Caki2 (cell line): ENCODE measurements around the gene SAMD10. TPM values are rescaled to one million over a fixed set of nuclear protein-coding genes. Genes with fewer than 3 reads are reported as not detected.

Source experiments
- DNase-seq: peaks from one replicate; pipeline ENCODE4 v3.0.0-alpha.2; 2015; ENCODE audit warnings: low read depth
- in situ Hi-C: cut with HindIII; loops from 2 replicates; pipeline ENCODE4 v1.10.0; 2016; ENCODE audit warnings: low sequenced_read_pairs, low pct_unique_long_range_greater_than_20kb, mixed read lengths
- total RNA-seq: library from RNA; depleted of rRNA; stranded (reverse); fragments of >200 nt; shearing (Covaris generic); gene quantifications from 2 replicates; pipeline ENCODE4 v1.2.3, GENCODE V29; 2014; ENCODE audit warnings: low replicate concordance

SAMD10 gene
- total RNA-seq, 1 experiment from 2014 or later, result 0.95 TPM

- no peak for DNase-seq
- in situ Hi-C loops, result no loop called here
Observed at GRCh38 chr20:63946986-63947637, 32.3 kb downstream of the SAMD10 start.

- in situ Hi-C loops, result no loop called here
- DNase-seq, result no peak
Observed at GRCh38 chr20:63945921-63946920, 33.2 kb downstream of the SAMD10 start.

GRCh38 chr20:63945031-63945658 lies 34.3 kb downstream of the SAMD10 start:
- no peak for DNase-seq
- in situ Hi-C loops, result no loop called here

GRCh38 chr20:63944078-63944941 lies 35.1 kb downstream of the SAMD10 start:
- in situ Hi-C loops, result no loop called here
- no peak for DNase-seq

- no peak for DNase-seq
- in situ Hi-C loops, result no loop called here
Observed at GRCh38 chr20:63943808-63944077, 35.7 kb downstream of the SAMD10 start.

- in situ Hi-C loops, result no loop called here
- DNase-seq, result no peak
Observed at GRCh38 chr20:63942969-63943807, 36.3 kb downstream of the SAMD10 start.

- in situ Hi-C loops, result no loop called here
- peak; percentile 66 for DNase-seq
Observed at GRCh38 chr20:63942250-63942951, 37.0 kb downstream of the SAMD10 start.

- DNase-seq, result peak; percentile 89
Observed at GRCh38 chr20:63941282-63942081, 38.0 kb downstream of the SAMD10 start.

GRCh38 chr20:63940472-63941266 lies 38.8 kb downstream of the SAMD10 start:
- no peak for DNase-seq

More at GRCh38 chr20:63941282-63942081, 38.0 kb downstream of the SAMD10 start:
- in situ Hi-C loops, result no loop called here

GRCh38 chr20:63940071-63940471 lies 39.4 kb downstream of the SAMD10 start:
- DNase-seq, result no peak
- in situ Hi-C loops, result no loop called here

More at GRCh38 chr20:63940472-63941266, 38.8 kb downstream of the SAMD10 start:
- in situ Hi-C loops, result no loop called here

GRCh38 chr20:63939061-63939935 lies 40.1 kb downstream of the SAMD10 start:
- no peak for DNase-seq
- in situ Hi-C loops, result no loop called here

- no peak for DNase-seq
- in situ Hi-C loops, result no loop called here
Observed at GRCh38 chr20:63937596-63937995, 41.8 kb downstream of the SAMD10 start.

- DNase-seq, result no peak
- in situ Hi-C loops, result no loop called here
Observed at GRCh38 chr20:63935447-63935846, 44.0 kb downstream of the SAMD10 start.

GRCh38 chr20:63934271-63935068 lies 45.0 kb downstream of the SAMD10 start:
- in situ Hi-C loops, result no loop called here
- DNase-seq, result no peak
